ENCODE measurements around the gene MEGF6.

The MEGF6 gene

GRCh38 chr1:3510956-3511250, 100.4 kb downstream of the MEGF6 start:
- no peaks in the 10 kb centered on the region for H3K27me3 ChIP-seq (ENCODE audit: control insufficient read depth, low read length)
- TF ChIP-seq EZH2phosphoT487 (IDR thresholded peaks at IDR 0.05; ENCODE audit: borderline replicate concordance, low read length) (no peak), CTCF (IDR thresholded peaks at IDR 0.05; ENCODE audit: low read depth, low read length, poor library complexity, severe bottlenecking) (no peak)
- no peaks in the 10 kb centered on the region for H3K9me3 ChIP-seq (ENCODE audit: control insufficient read depth, insufficient read depth, low read length)
- H3F3A ChIP-seq (ENCODE audit: control insufficient read depth, insufficient read depth): no peaks in the 10 kb centered on the region
- H3K4me1 ChIP-seq (ENCODE audit: control insufficient read depth, low read length): peaks cover 23% of the 10 kb centered on the region
- H3K27ac ChIP-seq (ENCODE audit: low read depth, low read length): no peak overlapping the region
- H3K79me2 ChIP-seq (ENCODE audit: control insufficient read depth, low read length): no peaks in the 10 kb centered on the region
- H3K4me3 ChIP-seq (ENCODE audit: low read length): no peak overlapping the region
- no peaks in the 10 kb centered on the region for H4K20me1 ChIP-seq (ENCODE audit: control insufficient read depth, insufficient read depth, low read depth, low read length)
- H3K36me3 ChIP-seq (ENCODE audit: control insufficient read depth, low read length): no peaks in the 10 kb centered on the region
- no peak overlapping the region for H3K4me2 ChIP-seq (ENCODE audit: low read length)
- H3K9me2 ChIP-seq (replicated peaks; ENCODE audit: control insufficient read depth, low read length): no peaks in the 10 kb centered on the region

- no peaks in the 10 kb centered on the region for H3K79me2 ChIP-seq (ENCODE audit: control insufficient read depth, low read length)
- no peak overlapping the region for H3K4me2 ChIP-seq (ENCODE audit: low read length)
- H3K27ac ChIP-seq (ENCODE audit: low read depth, low read length): no peak overlapping the region
- H4K20me1 ChIP-seq (ENCODE audit: control insufficient read depth, insufficient read depth, low read depth, low read length): no peaks in the 10 kb centered on the region
- no peaks in the 10 kb centered on the region for H3K9me2 ChIP-seq (replicated peaks; ENCODE audit: control insufficient read depth, low read length)
- no peaks in the 10 kb centered on the region for H3F3A ChIP-seq (ENCODE audit: control insufficient read depth, insufficient read depth)
- peaks cover 23% of the 10 kb centered on the region for H3K4me1 ChIP-seq (ENCODE audit: control insufficient read depth, low read length)
- H3K27me3 ChIP-seq (ENCODE audit: control insufficient read depth, low read length): no peaks in the 10 kb centered on the region
- TF ChIP-seq EZH2phosphoT487 (IDR thresholded peaks at IDR 0.05; ENCODE audit: borderline replicate concordance, low read length) (no peak), CTCF (IDR thresholded peaks at IDR 0.05; ENCODE audit: low read depth, low read length, poor library complexity, severe bottlenecking) (no peak)
- H3K9me3 ChIP-seq (ENCODE audit: control insufficient read depth, insufficient read depth, low read length): no peaks in the 10 kb centered on the region
- H3K4me3 ChIP-seq (ENCODE audit: low read length): no peak overlapping the region
- H3K36me3 ChIP-seq (ENCODE audit: control insufficient read depth, low read length): no peaks in the 10 kb centered on the region
Observed at GRCh38 chr1:3510136-3510955, 101.0 kb downstream of the MEGF6 start.

GRCh38 chr1:3509721-3510120, 101.6 kb downstream of the MEGF6 start:
- no peaks in the 10 kb centered on the region for H3K9me3 ChIP-seq (ENCODE audit: control insufficient read depth, insufficient read depth, low read length)
- H4K20me1 ChIP-seq (ENCODE audit: control insufficient read depth, insufficient read depth, low read depth, low read length): no peaks in the 10 kb centered on the region
- H3F3A ChIP-seq (ENCODE audit: control insufficient read depth, insufficient read depth): no peaks in the 10 kb centered on the region
- no peaks in the 10 kb centered on the region for H3K9me2 ChIP-seq (replicated peaks; ENCODE audit: control insufficient read depth, low read length)
- H3K27me3 ChIP-seq (ENCODE audit: control insufficient read depth, low read length): no peaks in the 10 kb centered on the region
- peaks cover 18% of the 10 kb centered on the region for H3K4me1 ChIP-seq (ENCODE audit: control insufficient read depth, low read length)
- no peak for TF ChIP-seq CTCF (IDR thresholded peaks at IDR 0.05; ENCODE audit: low read depth, low read length, poor library complexity, severe bottlenecking)
- TF ChIP-seq EZH2phosphoT487 (IDR thresholded peaks at IDR 0.05; ENCODE audit: borderline replicate concordance, low read length): no peak
- no peaks in the 10 kb centered on the region for H3K36me3 ChIP-seq (ENCODE audit: control insufficient read depth, low read length)
- no peaks in the 10 kb centered on the region for H3K79me2 ChIP-seq (ENCODE audit: control insufficient read depth, low read length)
- H3K4me3 ChIP-seq (ENCODE audit: low read length): no peak overlapping the region
- H3K4me2 ChIP-seq (ENCODE audit: low read length): no peak overlapping the region
- no peak overlapping the region for H3K27ac ChIP-seq (ENCODE audit: low read depth, low read length)
